Measurements from ENCODE around the gene KLF7.
"Not testable (repeated sequence)": the region's sequence is repeated elsewhere in the genome, so short reads cannot be mapped to it uniquely, and the experiment has no call there.

KLF7 gene

GRCh38 chr2:207049122-207049521, 116.6 kb downstream of the KLF7 start:
- no peak for DNase-seq

- DNase-seq, result no peak
These were observed 117.3 kb downstream of the KLF7 start for GRCh38 chr2:207048416-207048815.

- peak; percentile 82 for DNase-seq
These were observed 119.0 kb downstream of the KLF7 start for GRCh38 chr2:207046724-207047123.

GRCh38 chr2:207045531-207045930, 120.2 kb downstream of the KLF7 start:
- no peak for DNase-seq

- DNase-seq, result no peak
These were observed 121.1 kb downstream of the KLF7 start for GRCh38 chr2:207044379-207045362.

- no peak for DNase-seq
These were observed 122.9 kb downstream of the KLF7 start for GRCh38 chr2:207042841-207043240.

GRCh38 chr2:207041786-207042554, 123.8 kb downstream of the KLF7 start:
- DNase-seq, result no peak

- DNase-seq, result no peak
These were observed 124.5 kb downstream of the KLF7 start for GRCh38 chr2:207041279-207041678.

GRCh38 chr2:207040696-207041095, 125.1 kb downstream of the KLF7 start:
- no peak for DNase-seq

- no peak for DNase-seq
These were observed 126.5 kb downstream of the KLF7 start for GRCh38 chr2:207039225-207039624.

- no peak for DNase-seq
These were observed 127.4 kb downstream of the KLF7 start for GRCh38 chr2:207038299-207038698.

GRCh38 chr2:207037896-207038295, 127.9 kb downstream of the KLF7 start:
- peak; percentile 8 for DNase-seq

GRCh38 chr2:207037023-207037422, 128.7 kb downstream of the KLF7 start:
- not testable (repeated sequence) for DNase-seq

GRCh38 chr2:207035875-207036274, 129.9 kb downstream of the KLF7 start:
- DNase-seq, result no peak

- no peak for DNase-seq
These were observed 133.3 kb downstream of the KLF7 start for GRCh38 chr2:207032490-207032889.
